Peyer's patch (tissue), 4 donors: ENCODE data around the gene MLXIP.

Experiments used
- CTCF ChIP-seq, 6 experiments: fragments of 450-650 bp in 4 of 6; fragments of 200-600 bp in 2 of 6; sonication (generic) in 1 of 6; IDR thresholded peaks; one replicate each; pipeline ENCODE4 v1.5.1; 2017 to 2019; ENCODE audit warnings: antibody characterized with exemption in 6 of 6, mild to moderate bottlenecking in 3 of 6, moderate library complexity in 1 of 6
- POLR2A ChIP-seq, 2 donors: fragments of 450-650 bp; IDR thresholded peaks; one replicate each; pipeline ENCODE4 v1.5.1; 2017; ENCODE audit warnings: antibody characterized with exemption in 2 of 2, mild to moderate bottlenecking in 2 of 2, moderate library complexity in 2 of 2

- TF ChIP-seq CTCF (IDR thresholded peaks at IDR 0.05): no peak
- no peak for TF ChIP-seq POLR2A (IDR thresholded peaks at IDR 0.05)
Measured at GRCh38 chr12:122161682-122162081, 83.1 kb downstream of the MLXIP start.
